ENCODE measurements around the gene FLRT2.

DNA sequence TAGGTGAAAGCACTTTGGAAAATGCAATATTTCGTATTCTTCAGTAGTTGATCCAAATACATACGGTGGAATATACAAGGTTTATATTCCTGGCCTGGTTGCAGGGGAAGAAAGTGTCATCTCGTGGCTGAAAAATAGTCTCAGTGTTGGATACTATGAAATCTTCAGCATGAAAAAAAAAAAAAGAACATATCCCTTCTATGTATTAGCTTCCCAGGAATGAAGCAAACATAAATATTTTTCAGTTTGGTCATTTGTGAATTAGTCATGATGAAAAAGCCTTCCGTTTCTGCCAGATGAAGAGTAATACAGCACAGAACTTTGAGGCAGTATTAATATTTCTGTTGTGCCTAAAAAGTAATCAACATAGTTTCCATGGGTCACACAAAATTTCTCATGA, 36.7 kb downstream of the FLRT2 start:
- TF ChIP-seq POLR2A (IDR thresholded peaks at IDR 0.05; ENCODE audit: low read depth, low read length) (no peak), POLR2AphosphoS5 (IDR thresholded peaks at IDR 0.05; ENCODE audit: low read depth, low read length) (no peak), TAF1 (IDR thresholded peaks at IDR 0.05; ENCODE audit: borderline replicate concordance, low read depth, low read length) (no peak)
